Activated CD8-positive, alpha-beta memory T cell treated with anti-CD3 and anti-CD28 coated beads, Interleukin-2, amount 50 U/mL, for 48 hours (primary cell): ENCODE data around the gene NCKAP5.
"Not testable (repeated sequence)": the region's sequence is repeated elsewhere in the genome, so short reads cannot be mapped to it uniquely, and the experiment has no call there.

Source experiments
- DNase-seq: peaks from one replicate; pipeline ENCODE4 v3.0.0-alpha.2; 2020

Gene NCKAP5

GRCh38 chr2:133248264-133248663 is 320.0 kb downstream of the NCKAP5 start:
- DNase-seq = no peak

- DNase-seq = no peak
These were observed 320.6 kb downstream of the NCKAP5 start for GRCh38 chr2:133247631-133248030.

- DNase-seq = no peak
These were observed 327.1 kb downstream of the NCKAP5 start for GRCh38 chr2:133241224-133241571.

DNA sequence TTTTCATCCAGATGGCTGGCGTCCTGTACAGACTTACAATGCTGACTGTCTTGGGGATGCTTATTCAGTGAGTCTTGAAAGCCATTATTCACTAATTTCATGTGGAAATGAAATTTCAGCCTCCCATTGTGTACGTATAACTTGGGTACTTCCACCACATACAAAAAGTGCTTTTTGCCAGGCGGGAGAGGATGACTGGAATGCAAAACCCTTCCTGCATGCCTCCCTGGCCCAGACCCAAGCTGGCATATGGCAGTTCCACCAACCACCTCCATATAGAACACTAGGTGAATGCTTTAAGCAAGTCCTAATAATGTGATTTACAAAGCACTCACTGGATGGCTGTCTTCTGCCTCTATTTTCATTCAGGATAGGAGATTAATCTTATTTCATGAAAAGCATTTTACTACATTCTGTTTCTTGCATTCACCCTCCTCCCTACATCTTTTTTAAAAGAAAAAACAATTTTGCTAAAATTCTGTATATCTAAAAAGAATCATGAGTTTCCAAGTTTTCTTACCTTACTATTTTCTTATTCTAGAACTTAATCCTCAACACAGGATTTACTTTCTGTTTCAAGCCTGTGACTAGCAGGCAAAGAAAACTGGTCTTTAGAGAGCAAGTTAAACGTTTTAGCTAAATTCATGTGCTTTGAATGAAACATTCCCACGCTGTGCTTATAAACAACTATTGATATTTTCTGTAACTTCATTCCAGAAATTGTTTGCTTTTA is 327.6 kb downstream of the NCKAP5 start:
- DNase-seq = no peak

DNA sequence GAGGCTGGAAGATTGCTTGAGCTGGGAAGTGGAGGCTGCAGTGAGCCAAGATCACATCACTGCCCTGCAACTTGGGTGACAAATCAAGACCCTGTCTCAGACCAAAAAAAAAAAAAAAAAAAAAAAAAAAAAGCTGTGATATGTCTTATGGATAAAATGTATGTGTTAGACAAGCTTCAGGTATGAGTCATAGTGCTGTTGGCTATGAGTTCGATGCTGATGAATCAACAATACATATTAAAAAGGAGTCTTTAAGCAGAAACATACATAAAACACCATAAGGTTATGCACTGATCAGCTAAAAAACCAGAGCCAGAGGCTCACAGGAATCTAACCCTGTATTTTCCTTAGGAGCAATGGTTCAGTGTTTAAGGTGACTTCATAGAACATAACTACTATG is 332.3 kb downstream of the NCKAP5 start:
- no peak for DNase-seq

- DNase-seq = no peak
These were observed 335.7 kb downstream of the NCKAP5 start for GRCh38 chr2:133232556-133232955.

DNA sequence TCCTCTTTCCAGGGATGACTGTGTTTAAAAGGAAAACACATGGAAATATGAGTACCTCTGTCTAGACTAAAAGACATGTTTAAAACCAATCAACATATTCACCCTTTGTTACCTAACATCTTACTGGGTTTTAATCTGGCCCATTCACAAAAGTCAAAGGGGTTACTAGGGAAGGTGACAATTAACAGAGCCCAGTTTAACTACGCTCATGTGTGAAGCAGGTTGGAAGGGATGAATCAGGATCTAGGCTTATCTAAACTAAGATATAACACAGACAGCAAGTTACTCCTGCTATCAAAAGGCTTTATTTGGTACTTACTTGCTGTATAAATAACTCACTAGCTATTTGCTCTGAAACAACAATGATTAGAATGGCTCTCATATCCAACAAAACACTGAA is 337.0 kb downstream of the NCKAP5 start:
- DNase-seq = no peak

GRCh38 chr2:133229974-133230373 is 338.3 kb downstream of the NCKAP5 start:
- no peak for DNase-seq

- no peak for DNase-seq
These were observed 345.0 kb downstream of the NCKAP5 start for GRCh38 chr2:133223226-133223625.

GRCh38 chr2:133221398-133221797 is 346.9 kb downstream of the NCKAP5 start:
- DNase-seq = no peak

DNA sequence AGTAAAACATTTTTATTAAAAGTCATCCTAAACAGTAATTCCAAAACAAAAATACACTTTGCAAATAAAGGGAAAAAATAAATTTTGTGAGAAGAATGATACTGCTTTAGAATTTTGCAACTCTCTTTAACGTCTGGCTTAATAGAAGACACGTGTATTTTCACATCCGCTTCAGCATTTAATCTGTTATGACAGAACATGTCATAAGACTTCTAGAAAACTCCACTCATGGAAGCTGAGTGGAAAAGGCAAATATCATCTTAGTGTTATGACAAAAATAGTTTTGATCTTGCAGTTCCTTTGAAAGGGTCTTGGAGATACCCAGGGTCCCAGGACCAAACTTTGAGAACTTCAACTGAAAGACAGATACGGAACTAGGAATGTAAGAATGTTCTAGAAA is 350.1 kb downstream of the NCKAP5 start:
- no peak for DNase-seq

GRCh38 chr2:133215477-133215876 is 352.8 kb downstream of the NCKAP5 start:
- no peak for DNase-seq

- no peak for DNase-seq
These were observed 354.6 kb downstream of the NCKAP5 start for GRCh38 chr2:133213651-133214050.

DNA sequence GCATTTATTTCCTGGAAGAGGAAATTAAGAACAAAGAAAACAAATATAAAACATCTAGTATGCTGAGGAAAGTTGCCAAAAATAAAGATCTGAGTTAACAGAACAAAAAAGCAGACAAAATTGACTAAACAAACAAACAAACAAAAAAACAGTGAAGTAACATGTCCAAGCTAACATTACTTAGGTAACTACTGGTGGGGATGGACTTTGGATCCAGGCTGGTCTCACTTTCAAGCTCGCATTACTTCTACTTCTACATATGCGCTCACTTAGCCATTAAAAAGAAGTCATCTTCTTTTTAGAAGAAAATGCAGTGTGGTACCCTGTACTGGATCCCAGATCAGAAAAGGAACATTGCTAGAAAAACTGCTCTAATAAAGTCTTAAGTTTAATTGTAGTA is 358.9 kb downstream of the NCKAP5 start:
- DNase-seq = no peak

DNA sequence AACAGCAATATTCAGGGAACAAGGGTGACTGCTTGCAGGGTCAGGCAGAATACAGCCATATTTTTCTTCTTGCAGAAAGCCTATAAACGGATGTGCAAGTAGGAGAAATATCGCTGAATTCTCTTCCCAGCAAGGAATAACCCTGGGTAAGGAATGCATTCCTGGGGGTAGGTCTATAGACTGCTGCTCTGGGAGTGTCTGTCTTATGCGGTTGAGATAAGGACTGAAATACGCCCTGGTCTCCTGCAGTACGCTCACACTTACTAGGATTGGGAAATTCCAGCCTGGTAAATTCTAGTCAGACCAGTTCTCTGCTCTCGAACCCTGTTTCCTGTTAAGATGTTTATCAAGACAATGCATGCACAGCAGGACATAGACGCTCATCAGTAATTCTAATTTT is 361.6 kb downstream of the NCKAP5 start:
- DNase-seq = not testable (repeated sequence)

GRCh38 chr2:133204421-133204820 is 363.8 kb downstream of the NCKAP5 start:
- no peak for DNase-seq

DNA sequence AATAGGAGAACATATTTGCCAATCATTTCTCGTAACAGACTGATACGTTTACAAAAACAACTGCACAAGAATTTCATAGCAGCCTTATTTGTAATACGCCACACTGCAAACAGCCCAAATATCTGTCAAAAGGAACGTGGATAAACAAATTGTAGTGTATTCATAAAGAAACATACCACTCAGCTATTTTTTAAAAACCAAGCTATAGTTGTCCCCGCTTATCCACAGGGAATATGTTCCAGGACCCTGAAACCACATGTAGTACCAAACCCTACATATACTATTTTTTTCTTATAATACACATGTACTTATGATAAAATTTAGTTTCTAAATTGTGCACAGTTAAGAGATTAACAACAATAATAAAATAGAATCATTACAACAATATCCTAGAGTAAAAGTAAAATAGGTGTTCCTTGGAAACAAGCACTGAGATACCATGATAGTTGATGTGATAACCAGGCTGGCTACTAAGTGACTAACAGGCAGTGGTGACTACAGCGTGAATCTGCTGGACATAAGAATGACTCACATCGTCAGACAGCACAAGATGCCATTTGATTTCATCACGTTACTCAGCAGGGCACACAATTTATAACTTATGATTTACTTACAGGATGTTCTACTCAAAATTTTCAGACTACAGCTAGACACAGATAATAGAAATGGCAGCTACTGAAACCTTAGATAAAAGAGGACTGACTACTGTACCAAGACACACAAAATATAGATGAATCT is 367.4 kb downstream of the NCKAP5 start:
- DNase-seq = no peak

DNA sequence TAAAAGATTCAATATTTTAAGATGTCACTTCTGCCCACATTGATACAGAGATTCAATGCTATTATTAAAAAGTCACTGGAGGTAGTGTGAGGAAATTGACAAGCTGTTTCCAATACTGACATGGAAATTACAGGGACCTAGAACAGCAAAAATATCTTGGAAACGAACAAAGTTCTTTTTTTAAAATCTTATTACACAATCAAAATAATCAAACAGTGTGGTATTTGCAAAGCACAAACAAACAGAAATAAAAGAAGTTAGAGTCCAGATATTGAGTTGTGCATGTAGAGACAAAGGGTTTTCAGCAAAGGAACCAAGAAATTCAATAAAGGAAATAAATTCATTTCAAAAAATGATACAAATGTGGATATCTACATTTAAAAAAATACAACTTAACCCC is 369.6 kb downstream of the NCKAP5 start:
- DNase-seq = no peak

DNA sequence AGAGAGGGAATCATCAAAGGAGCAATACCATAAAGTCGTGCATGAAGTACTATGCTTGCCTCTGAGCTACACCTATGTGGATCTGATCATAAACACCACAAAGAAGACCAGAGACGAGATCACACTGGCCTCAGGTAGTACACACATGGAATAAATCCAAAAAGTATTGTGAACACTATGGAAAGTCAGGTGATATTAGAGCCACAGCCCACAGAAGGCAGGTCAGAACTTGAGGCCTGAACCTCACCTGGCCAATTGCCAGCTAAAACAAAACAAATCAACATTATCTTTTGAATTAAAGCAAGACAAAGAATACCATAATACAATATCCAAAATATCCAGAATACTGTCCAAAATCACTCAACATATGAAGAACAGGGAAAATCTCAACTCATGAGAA is 371.1 kb downstream of the NCKAP5 start:
- no peak for DNase-seq

DNA sequence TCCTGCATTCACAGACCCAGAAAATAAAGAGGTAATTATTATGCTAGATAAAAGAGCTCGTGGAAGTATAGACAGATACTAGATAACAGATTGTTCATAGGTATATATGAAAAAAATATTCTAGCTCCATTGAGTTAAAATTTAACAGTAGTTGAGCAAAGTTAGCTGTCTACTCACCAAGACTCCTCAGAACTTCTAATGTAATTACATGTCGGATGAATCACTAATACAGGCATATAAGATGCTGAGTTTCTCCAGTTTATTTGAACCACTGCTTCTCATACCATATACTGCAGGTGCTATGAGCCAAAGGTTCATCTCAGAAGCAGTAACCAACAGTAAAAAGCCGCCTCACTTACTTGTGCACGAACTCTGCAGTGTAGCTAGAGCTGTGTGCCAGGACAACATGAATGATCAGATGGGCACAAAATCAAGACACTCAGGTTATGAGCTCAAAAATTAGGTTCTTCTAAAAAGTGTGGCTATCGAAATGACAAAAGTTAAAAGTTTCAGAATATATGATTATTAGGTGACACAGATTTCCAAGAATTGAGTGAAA is 373.4 kb downstream of the NCKAP5 start:
- no peak for DNase-seq

- no peak for DNase-seq
These were observed 374.0 kb downstream of the NCKAP5 start for GRCh38 chr2:133194362-133194655.

DNA sequence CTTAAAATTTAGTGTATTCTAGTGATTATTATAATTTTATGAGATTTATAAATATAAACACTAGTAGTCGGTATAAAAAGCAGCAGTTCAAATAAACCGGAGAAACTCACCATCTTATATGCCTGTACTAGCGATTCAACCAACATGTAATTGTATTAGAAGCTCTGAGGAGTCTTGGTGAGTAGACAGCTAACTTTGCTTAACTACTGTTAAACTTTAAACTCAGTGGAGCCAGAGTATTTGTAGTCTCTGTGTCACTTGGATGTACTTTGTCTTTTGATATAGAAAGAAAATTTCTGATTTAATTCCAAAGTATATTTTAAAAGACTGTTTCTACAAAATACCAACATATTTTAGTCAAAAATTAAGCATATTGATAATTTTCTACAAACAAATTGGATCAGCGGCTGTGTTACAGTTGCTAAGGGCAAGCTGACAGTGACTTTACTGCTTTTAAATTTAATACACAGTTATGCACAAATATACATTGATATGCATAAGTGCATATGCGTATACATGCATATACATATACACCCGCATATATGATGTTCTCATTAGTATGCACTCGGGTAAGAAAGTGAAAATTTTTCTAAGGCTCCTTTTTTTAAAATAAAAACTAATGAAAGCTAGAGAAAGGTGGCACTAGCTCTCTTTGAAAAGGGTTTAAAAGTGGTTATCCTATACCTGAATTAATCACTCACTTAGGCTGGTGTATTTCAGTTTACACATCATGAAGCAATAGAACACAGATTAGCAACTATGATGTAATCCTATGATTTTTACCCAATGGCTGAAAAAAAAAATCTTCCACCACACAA is 374.5 kb downstream of the NCKAP5 start:
- no peak for DNase-seq

DNA sequence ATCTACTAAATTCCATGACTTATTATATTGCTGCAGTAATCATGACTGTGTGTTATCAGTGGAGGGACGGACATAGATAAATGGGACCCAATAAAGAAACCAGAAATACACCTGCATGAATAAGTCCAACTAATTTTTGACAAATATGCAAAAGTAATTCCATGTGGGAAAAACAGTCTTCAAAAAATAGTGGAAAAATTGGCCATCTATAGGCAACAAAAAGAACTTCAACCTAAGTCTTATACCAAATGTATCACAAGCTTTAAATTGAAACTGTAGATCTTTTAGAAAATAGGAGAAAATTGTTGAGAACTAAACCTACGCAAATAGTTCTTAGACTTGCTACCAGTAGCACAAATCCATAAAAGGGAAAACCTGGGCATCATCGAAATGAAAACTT is 376.2 kb downstream of the NCKAP5 start:
- no peak for DNase-seq

GRCh38 chr2:133177196-133177595 is 391.1 kb downstream of the NCKAP5 start:
- no peak for DNase-seq
